ENCODE measurements around the gene VPS54. TPM values are rescaled to one million over a fixed set of nuclear protein-coding genes. Genes with fewer than 3 reads are reported as not detected.

VPS54 gene
- total and polyA plus RNA-seq, 4 donors = 12.5 to 49.3 (median 15.7) TPM

DNA sequence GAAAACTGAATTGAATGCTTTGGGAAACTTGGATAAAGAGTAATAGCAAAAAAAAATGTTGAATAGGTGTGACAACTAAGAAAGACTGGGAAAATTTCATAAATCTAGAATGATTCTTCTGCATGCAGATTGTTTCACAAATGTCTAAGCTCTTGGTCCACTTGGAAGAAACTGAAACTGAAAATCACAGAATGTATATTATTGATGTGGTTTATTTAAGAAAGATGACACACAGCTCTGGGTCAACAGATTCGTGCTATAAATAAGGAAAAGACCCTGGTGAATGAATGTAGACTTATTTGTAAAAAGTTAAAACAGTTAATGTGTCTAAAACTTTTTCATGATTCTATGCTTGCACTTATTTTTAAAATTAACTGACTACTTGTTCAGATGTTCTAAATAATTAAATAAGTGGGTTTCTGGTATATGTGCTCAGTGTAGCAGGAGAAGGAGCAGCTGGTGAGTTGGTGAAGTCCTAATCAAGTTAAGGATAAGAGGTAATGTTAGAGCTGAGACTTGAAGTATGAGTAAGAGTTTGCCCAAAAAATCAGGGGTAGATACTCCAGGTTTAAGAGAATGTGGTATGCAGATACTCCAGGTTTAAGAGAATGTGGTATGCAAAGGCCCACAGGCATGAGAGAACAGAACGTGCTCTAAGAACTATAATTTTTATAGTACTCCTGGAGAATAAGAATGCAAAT is 153.1 kb downstream of the VPS54 start:
- no peaks in the 10 kb centered on the region for H3K9me3 ChIP-seq (ENCODE audit: control insufficient read depth in 4 of 4, insufficient read depth in 3 of 4, low read length in 3 of 4)
- TF ChIP-seq, protein P1, sequence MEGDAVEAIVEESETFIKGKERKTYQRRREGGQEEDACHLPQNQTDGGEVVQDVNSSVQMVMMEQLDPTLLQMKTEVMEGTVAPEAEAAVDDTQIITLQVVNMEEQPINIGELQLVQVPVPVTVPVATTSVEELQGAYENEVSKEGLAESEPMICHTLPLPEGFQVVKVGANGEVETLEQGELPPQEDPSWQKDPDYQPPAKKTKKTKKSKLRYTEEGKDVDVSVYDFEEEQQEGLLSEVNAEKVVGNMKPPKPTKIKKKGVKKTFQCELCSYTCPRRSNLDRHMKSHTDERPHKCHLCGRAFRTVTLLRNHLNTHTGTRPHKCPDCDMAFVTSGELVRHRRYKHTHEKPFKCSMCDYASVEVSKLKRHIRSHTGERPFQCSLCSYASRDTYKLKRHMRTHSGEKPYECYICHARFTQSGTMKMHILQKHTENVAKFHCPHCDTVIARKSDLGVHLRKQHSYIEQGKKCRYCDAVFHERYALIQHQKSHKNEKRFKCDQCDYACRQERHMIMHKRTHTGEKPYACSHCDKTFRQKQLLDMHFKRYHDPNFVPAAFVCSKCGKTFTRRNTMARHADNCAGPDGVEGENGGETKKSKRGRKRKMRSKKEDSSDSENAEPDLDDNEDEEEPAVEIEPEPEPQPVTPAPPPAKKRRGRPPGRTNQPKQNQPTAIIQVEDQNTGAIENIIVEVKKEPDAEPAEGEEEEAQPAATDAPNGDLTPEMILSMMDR (IDR thresholded peaks at IDR 0.05; ENCODE audit: control extremely low read depth, extremely low read depth) = no peak
- 62 to 81% methylated on average over 2 of the region's 2 CpGs for WGBS, 2 donors

DNA sequence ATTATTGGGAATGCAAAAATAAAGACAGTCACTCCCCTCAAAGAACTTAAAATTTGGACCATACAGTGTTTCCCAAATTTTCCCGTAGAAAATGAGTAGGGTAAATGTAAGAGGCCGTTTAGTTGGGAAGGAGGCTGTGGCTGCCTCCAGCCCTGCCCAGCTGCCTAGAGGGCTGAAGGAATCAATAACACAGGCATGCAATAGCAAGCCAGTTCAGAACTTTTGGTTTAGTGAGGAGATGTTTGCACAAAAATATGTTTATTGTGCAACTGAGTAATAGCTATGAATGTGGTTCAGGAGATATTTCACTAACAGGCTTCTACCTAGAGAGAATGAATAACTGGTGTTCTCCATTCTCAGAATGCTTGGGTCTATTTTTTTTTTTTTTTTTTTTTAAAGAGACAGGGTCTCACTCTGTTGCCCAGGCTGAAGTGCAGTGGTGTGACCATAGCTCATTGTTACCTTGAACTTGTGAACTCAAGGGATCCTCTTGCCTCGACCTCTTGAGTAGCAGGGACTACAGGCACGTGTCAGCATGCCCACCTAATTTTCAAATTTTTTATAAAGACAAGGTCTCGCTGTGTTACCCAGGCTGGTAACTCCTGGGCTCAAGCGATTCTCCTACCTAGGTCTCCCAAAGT is 153.9 kb downstream of the VPS54 start:
- TF ChIP-seq, protein P1 (IDR thresholded peaks at IDR 0.05; ENCODE audit: control extremely low read depth, extremely low read depth) = no peak
- ATAC-seq (ENCODE audit: insufficient read depth, low FRiP score) (no peak), DNase-seq (no peak)
- Histone ChIP-seq H3K4me1 (ENCODE audit: control insufficient read depth in 5 of 5, insufficient read depth in 5 of 5, low read length in 5 of 5) (peaks cover 0 to 12% (median 0%) of the 10 kb centered on the region in 5 donors), H3K4me3 (no peak overlapping the region), H3K27ac (ENCODE audit: low read depth in 1 of 2, low read length in 1 of 2) (no peak overlapping the region), H3K27me3 (ENCODE audit: control insufficient read depth in 3 of 3, insufficient read depth in 3 of 3, low read length in 2 of 3) (no peaks in the 10 kb centered on the region), H3K36me3 (ENCODE audit: control insufficient read depth in 4 of 4, insufficient read depth in 4 of 4, low read length in 4 of 4) (peaks cover 0 to 21% (median 7%) of the 10 kb centered on the region in 4 donors), H3K9me3 (ENCODE audit: control insufficient read depth in 4 of 4, insufficient read depth in 3 of 4, low read length in 3 of 4) (no peaks in the 10 kb centered on the region), H3K9ac (ENCODE audit: insufficient read depth in 1 of 2, low read length in 2 of 2) (no peak overlapping the region)
- 93 to 97% methylated on average over 6 of the region's 6 CpGs for WGBS, 2 donors

More for the DNA sequence above, 153.1 kb downstream of the VPS54 start:
- Histone ChIP-seq H3K27me3 (ENCODE audit: control insufficient read depth in 3 of 3, insufficient read depth in 3 of 3, low read length in 2 of 3) (no peaks in the 10 kb centered on the region), H3K36me3 (ENCODE audit: control insufficient read depth in 4 of 4, insufficient read depth in 4 of 4, low read length in 4 of 4) (peaks cover 0 to 20% (median 8%) of the 10 kb centered on the region in 4 donors), H3K9ac (ENCODE audit: insufficient read depth in 1 of 2, low read length in 2 of 2) (no peak overlapping the region), H3K4me3 (no peak overlapping the region), H3K27ac (ENCODE audit: low read depth in 1 of 2, low read length in 1 of 2) (peak overlapping the region in 1 of 2 donors; percentile 45), H3K4me1 (ENCODE audit: control insufficient read depth in 5 of 5, insufficient read depth in 5 of 5, low read length in 5 of 5) (peaks cover 0 to 14% (median 0%) of the 10 kb centered on the region in 5 donors)
- ATAC-seq (ENCODE audit: insufficient read depth, low FRiP score) (no peak), DNase-seq (no peak)

DNA sequence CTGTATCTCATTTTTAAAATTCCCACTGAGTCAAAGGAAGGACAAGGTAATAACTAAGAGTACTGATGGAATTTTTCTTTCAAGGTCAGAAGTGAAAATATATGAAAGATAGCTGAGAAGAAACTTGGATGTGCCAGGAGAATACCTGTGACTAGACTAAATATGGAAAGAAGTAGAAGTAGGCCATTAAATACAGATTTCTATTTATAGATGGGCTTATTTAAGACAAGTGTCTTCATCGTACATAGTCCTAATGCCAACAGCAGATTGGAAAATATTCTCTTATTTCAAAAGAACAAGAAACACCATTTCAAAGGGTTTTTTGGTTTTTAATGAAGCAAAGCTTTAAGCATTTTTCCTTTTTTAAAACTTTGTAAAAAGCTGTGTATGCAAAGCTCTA is 155.5 kb downstream of the VPS54 start:
- no peak overlapping the region for H3K4me3 ChIP-seq
- ATAC-seq (ENCODE audit: insufficient read depth, low FRiP score) (no peak), DNase-seq (no peak)
- H3K9ac ChIP-seq (ENCODE audit: insufficient read depth in 1 of 2, low read length in 2 of 2) = no peak overlapping the region
- no peaks in the 10 kb centered on the region for H3K9me3 ChIP-seq (ENCODE audit: control insufficient read depth in 4 of 4, insufficient read depth in 3 of 4, low read length in 3 of 4)
- H3K27ac ChIP-seq (ENCODE audit: low read depth in 1 of 2, low read length in 1 of 2) = peak overlapping the region in 1 of 2 donors; percentile 49
- TF ChIP-seq, protein P1 (IDR thresholded peaks at IDR 0.05; ENCODE audit: control extremely low read depth, extremely low read depth) = no peak
- peaks cover 3 to 28% (median 11%) of the 10 kb centered on the region in 4 donors for H3K36me3 ChIP-seq (ENCODE audit: control insufficient read depth in 4 of 4, insufficient read depth in 4 of 4, low read length in 4 of 4)
- 92% methylated on average over 1 of the region's 1 CpG for WGBS, 2 donors
- H3K4me1 ChIP-seq (ENCODE audit: control insufficient read depth in 5 of 5, insufficient read depth in 5 of 5, low read length in 5 of 5) = peaks cover 0 to 12% (median 0%) of the 10 kb centered on the region in 5 donors
- H3K27me3 ChIP-seq (ENCODE audit: control insufficient read depth in 3 of 3, insufficient read depth in 3 of 3, low read length in 2 of 3) = no peaks in the 10 kb centered on the region

Measured in lung (tissue), 12 donors.